ENCODE results near the gene ADRB2.

ADRB2 gene

DNA sequence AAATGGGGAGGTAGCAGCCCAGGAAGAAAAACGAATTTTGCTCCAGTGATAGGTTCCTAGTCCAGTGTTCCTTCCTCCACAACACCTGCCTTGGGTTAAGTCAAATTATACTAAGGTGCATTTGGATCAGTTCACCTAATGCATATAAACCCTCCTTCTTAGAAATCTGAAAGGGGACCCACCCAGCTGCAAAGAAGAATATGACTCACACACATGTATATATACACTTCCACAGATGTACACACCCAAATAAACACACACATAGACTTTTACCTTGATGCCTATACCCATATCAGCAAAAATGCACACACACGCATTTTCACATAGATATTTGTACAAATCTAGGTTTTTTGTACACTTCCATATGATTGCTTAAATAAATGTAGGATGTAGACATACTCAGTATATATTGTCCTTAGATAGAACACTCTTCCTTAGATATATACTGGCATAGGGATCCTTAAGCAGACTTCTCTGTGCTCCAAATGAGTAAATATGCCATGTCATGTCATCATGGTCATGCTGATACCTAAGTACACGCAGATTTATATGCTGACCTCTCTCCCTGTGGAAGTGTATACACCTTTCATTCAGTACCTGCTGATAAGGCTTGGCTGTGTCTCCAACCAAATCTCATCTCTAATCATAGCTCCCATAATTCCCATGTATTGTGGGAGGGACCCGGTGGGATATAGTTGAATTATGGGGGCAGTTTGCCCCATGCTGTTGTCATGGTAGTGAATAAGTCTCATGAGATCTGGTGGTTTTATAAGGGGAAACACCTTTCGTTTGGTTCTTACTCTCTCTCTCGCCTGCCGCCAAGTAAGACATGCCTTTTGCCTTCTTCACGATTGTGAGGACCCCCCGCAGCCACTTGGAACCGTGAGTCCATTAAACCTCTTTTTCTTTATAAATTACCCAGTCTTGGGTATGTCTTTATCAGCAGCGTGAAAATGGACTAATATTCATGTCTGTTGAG lies 10.2 kb downstream of the ADRB2 start:
- no peak overlapping the region for H3K4me2 ChIP-seq (ENCODE audit: low read length)
- no peak overlapping the region for H3K27ac ChIP-seq (ENCODE audit: low read depth, low read length)
- H3K27me3 ChIP-seq (ENCODE audit: control insufficient read depth, low read length), result no peaks in the 10 kb centered on the region
- no peaks in the 10 kb centered on the region for H3K9me3 ChIP-seq (ENCODE audit: control insufficient read depth, insufficient read depth, low read length)
- TF ChIP-seq, protein P1, sequence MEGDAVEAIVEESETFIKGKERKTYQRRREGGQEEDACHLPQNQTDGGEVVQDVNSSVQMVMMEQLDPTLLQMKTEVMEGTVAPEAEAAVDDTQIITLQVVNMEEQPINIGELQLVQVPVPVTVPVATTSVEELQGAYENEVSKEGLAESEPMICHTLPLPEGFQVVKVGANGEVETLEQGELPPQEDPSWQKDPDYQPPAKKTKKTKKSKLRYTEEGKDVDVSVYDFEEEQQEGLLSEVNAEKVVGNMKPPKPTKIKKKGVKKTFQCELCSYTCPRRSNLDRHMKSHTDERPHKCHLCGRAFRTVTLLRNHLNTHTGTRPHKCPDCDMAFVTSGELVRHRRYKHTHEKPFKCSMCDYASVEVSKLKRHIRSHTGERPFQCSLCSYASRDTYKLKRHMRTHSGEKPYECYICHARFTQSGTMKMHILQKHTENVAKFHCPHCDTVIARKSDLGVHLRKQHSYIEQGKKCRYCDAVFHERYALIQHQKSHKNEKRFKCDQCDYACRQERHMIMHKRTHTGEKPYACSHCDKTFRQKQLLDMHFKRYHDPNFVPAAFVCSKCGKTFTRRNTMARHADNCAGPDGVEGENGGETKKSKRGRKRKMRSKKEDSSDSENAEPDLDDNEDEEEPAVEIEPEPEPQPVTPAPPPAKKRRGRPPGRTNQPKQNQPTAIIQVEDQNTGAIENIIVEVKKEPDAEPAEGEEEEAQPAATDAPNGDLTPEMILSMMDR (IDR thresholded peaks at IDR 0.05; ENCODE audit: low read depth, low read length, poor library complexity, severe bottlenecking), result no peak
- no peak for TF ChIP-seq EZH2phosphoT487 (IDR thresholded peaks at IDR 0.05; ENCODE audit: borderline replicate concordance, low read length)
- peaks cover 46% of the 10 kb centered on the region for H3K4me1 ChIP-seq (ENCODE audit: control insufficient read depth, low read length)
- no peak overlapping the region for H3K4me3 ChIP-seq (ENCODE audit: low read length)
- peaks cover 5% of the 10 kb centered on the region; the same call in 1 of the 2 replicates for H3K36me3 ChIP-seq (ENCODE audit: control insufficient read depth, low read length)
- H4K20me1 ChIP-seq (ENCODE audit: control insufficient read depth, insufficient read depth, low read depth, low read length), result no peaks in the 10 kb centered on the region
- H3K79me2 ChIP-seq (ENCODE audit: control insufficient read depth, low read length), result no peaks in the 10 kb centered on the region
- H3K9me2 ChIP-seq (replicated peaks; ENCODE audit: control insufficient read depth, low read length), result no peaks in the 10 kb centered on the region
- peaks cover 7% of the 10 kb centered on the region; the same call in 1 of the 2 replicates for H3F3A ChIP-seq (ENCODE audit: control insufficient read depth, insufficient read depth)

DNA sequence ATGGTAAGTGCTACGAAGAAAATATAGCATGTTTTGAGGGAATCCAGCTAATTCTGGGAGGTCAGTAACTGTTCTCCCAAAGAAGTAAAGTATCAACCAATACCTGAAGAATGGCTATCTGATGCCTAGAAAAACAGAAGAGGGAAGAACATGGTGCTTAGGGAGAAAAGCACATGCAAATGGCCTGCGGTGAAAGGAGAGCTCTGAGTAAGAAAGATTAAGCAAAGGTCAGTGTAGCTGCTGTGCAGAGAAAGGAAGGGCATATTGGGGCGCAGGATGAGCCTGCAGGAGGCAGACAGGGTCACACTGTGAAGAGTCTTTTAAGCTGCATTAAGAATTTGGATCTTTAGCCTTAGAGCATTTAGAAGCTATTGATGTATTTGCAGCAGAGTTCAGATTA lies 11.0 kb downstream of the ADRB2 start:
- Histone ChIP-seq H3K27ac (ENCODE audit: low read depth, low read length) (no peak overlapping the region), H3K9me3 (ENCODE audit: control insufficient read depth, insufficient read depth, low read length) (no peaks in the 10 kb centered on the region), H3F3A (ENCODE audit: control insufficient read depth, insufficient read depth) (peaks cover 2% of the 10 kb centered on the region; the same call in 1 of the 2 replicates), H3K4me3 (ENCODE audit: low read length) (no peak overlapping the region), H3K4me2 (ENCODE audit: low read length) (no peak overlapping the region), H3K79me2 (ENCODE audit: control insufficient read depth, low read length) (no peaks in the 10 kb centered on the region), H4K20me1 (ENCODE audit: control insufficient read depth, insufficient read depth, low read depth, low read length) (no peaks in the 10 kb centered on the region), H3K4me1 (ENCODE audit: control insufficient read depth, low read length) (peaks cover 38% of the 10 kb centered on the region), H3K27me3 (ENCODE audit: control insufficient read depth, low read length) (no peaks in the 10 kb centered on the region), H3K36me3 (ENCODE audit: control insufficient read depth, low read length) (peaks cover 5% of the 10 kb centered on the region; the same call in 1 of the 2 replicates), H3K9me2 (replicated peaks; ENCODE audit: control insufficient read depth, low read length) (no peaks in the 10 kb centered on the region)
- no peak for TF ChIP-seq EZH2phosphoT487 (IDR thresholded peaks at IDR 0.05; ENCODE audit: borderline replicate concordance, low read length)

DNA sequence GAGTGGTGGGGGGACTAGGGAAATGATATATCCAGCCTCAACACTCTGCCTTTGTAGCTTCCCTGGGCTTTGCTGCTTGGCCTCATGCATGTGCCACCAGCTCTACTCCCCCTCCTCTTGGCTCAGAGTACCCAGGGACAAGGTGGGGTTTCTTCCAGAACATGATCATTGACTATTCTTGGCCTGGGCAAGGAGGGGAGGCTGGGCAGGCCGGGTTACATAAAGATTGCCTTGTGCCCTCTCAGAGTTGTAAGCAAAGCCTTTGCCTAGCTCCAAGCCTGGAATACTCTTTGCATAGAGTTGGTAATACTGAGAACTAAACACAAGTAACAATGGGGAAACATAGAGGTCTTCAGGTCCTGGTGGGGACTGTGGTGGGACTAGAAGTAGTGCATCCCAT lies 11.9 kb downstream of the ADRB2 start:
- no peak for TF ChIP-seq EZH2phosphoT487 (IDR thresholded peaks at IDR 0.05; ENCODE audit: borderline replicate concordance, low read length)
- TF ChIP-seq, protein P1 (IDR thresholded peaks at IDR 0.05; ENCODE audit: low read depth, low read length, poor library complexity, severe bottlenecking), result no peak
- no peak overlapping the region for H3K4me3 ChIP-seq (ENCODE audit: low read length)
- no peaks in the 10 kb centered on the region for H3K79me2 ChIP-seq (ENCODE audit: control insufficient read depth, low read length)
- no peaks in the 10 kb centered on the region for H3F3A ChIP-seq (ENCODE audit: control insufficient read depth, insufficient read depth)
- no peak overlapping the region for H3K27ac ChIP-seq (ENCODE audit: low read depth, low read length)
- peaks cover 28% of the 10 kb centered on the region for H3K4me1 ChIP-seq (ENCODE audit: control insufficient read depth, low read length)
- H3K9me3 ChIP-seq (ENCODE audit: control insufficient read depth, insufficient read depth, low read length), result no peaks in the 10 kb centered on the region
- H3K9me2 ChIP-seq (replicated peaks; ENCODE audit: control insufficient read depth, low read length), result no peaks in the 10 kb centered on the region
- H3K4me2 ChIP-seq (ENCODE audit: low read length), result no peak overlapping the region
- H3K27me3 ChIP-seq (ENCODE audit: control insufficient read depth, low read length), result no peaks in the 10 kb centered on the region
- H4K20me1 ChIP-seq (ENCODE audit: control insufficient read depth, insufficient read depth, low read depth, low read length), result no peaks in the 10 kb centered on the region
- H3K36me3 ChIP-seq (ENCODE audit: control insufficient read depth, low read length), result no peaks in the 10 kb centered on the region

DNA sequence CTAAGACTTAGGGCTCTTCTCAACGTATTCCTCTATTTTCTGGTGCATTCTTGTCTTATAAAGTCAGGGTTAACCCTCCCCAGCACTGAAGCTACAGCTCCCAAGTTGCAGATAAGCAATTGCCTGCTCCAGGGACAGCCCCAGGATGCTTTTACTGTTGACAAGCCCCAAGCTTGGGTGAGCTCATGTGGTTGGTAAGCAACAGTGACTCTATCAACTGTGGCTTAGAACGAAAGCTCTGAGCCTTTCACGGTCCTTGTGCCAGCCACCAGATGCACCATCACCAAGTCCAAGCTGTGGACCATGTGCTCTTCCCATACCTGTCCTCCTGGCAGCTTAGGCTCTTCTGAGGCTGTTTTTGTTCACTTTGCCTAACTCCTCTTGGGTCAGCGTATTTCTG lies 13.5 kb downstream of the ADRB2 start:
- Histone ChIP-seq H3K9me2 (replicated peaks; ENCODE audit: control insufficient read depth, low read length) (no peaks in the 10 kb centered on the region), H3F3A (ENCODE audit: control insufficient read depth, insufficient read depth) (no peaks in the 10 kb centered on the region), H3K36me3 (ENCODE audit: control insufficient read depth, low read length) (no peaks in the 10 kb centered on the region), H3K27me3 (ENCODE audit: control insufficient read depth, low read length) (no peaks in the 10 kb centered on the region), H3K27ac (ENCODE audit: low read depth, low read length) (no peak overlapping the region), H3K9me3 (ENCODE audit: control insufficient read depth, insufficient read depth, low read length) (no peaks in the 10 kb centered on the region), H3K4me3 (ENCODE audit: low read length) (no peak overlapping the region), H3K4me2 (ENCODE audit: low read length) (no peak overlapping the region), H3K4me1 (ENCODE audit: control insufficient read depth, low read length) (peaks cover 14% of the 10 kb centered on the region), H3K79me2 (ENCODE audit: control insufficient read depth, low read length) (no peaks in the 10 kb centered on the region), H4K20me1 (ENCODE audit: control insufficient read depth, insufficient read depth, low read depth, low read length) (no peaks in the 10 kb centered on the region)
- TF ChIP-seq, protein P1 (IDR thresholded peaks at IDR 0.05; ENCODE audit: low read depth, low read length, poor library complexity, severe bottlenecking), result no peak
- no peak for TF ChIP-seq EZH2phosphoT487 (IDR thresholded peaks at IDR 0.05; ENCODE audit: borderline replicate concordance, low read length)
